Measurements from ENCODE around the gene SCG3.

GRCh38 chr15:51672913-51673857 lies 8.1 kb upstream of the SCG3 start:
- TF ChIP-seq, protein P1, sequence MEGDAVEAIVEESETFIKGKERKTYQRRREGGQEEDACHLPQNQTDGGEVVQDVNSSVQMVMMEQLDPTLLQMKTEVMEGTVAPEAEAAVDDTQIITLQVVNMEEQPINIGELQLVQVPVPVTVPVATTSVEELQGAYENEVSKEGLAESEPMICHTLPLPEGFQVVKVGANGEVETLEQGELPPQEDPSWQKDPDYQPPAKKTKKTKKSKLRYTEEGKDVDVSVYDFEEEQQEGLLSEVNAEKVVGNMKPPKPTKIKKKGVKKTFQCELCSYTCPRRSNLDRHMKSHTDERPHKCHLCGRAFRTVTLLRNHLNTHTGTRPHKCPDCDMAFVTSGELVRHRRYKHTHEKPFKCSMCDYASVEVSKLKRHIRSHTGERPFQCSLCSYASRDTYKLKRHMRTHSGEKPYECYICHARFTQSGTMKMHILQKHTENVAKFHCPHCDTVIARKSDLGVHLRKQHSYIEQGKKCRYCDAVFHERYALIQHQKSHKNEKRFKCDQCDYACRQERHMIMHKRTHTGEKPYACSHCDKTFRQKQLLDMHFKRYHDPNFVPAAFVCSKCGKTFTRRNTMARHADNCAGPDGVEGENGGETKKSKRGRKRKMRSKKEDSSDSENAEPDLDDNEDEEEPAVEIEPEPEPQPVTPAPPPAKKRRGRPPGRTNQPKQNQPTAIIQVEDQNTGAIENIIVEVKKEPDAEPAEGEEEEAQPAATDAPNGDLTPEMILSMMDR (IDR thresholded peaks at IDR 0.05; ENCODE audit: low read length), result no peak
- no peak for TF ChIP-seq EZH2 (IDR thresholded peaks at IDR 0.05; ENCODE audit: borderline replicate concordance, low read length)
